H1 (cell line): ENCODE measurements around the gene LEMD1. TPM values are rescaled to one million over a fixed set of nuclear protein-coding genes. Genes with fewer than 3 reads are reported as not detected.
A peak's percentile ranks its signal among the peaks of the same experiment; 100 is the strongest.

ENCODE experiments used
- ASH2L ChIP-seq: fragments of 200-600, 300-600 bp; sonication (generic); IDR thresholded peaks from one replicate; pipeline ENCODE4 v1.7.1; 2017; ENCODE audit warnings: low read length
- CEBPB ChIP-seq: IDR thresholded peaks from 2 replicates; pipeline ENCODE4 v1.6.1; 2012; ENCODE audit warnings: low read depth, low read length
- CHD2 ChIP-seq: IDR thresholded peaks from 2 replicates; pipeline ENCODE4 v1.6.1; 2012; ENCODE audit warnings: low read length, improper control_type of control experiment
- KDM5A ChIP-seq: fragments of 200-600 bp; IDR thresholded peaks from 2 replicates; pipeline ENCODE4 v1.7.1; 2012; ENCODE audit warnings: mild to moderate bottlenecking, low read length, inconsistent platforms, mixed read lengths
- PHF8 ChIP-seq: fragments of 200-600 bp; sonication (generic); conservative IDR thresholded peaks from 2 replicates; pipeline ENCODE4 v1.7.1; 2012; ENCODE audit warnings: low read depth, mild to moderate bottlenecking, inconsistent platforms, low read length, moderate library complexity
- POLR2A ChIP-seq, 2 experiments: IDR thresholded peaks; 1 replicate in 1 of 2; 2 replicates in 1 of 2; pipeline ENCODE4 v1.6.1; 2011; ENCODE audit warnings: low read depth in 2 of 2, low read length in 2 of 2, mild to moderate bottlenecking in 2 of 2; ENCODE audit errors: control extremely low read depth in 1 of 2
- POLR2AphosphoS5 ChIP-seq: IDR thresholded peaks from 2 replicates; pipeline ENCODE4 v1.6.1; 2011; ENCODE audit warnings: low read depth, low read length
- RAD21 ChIP-seq, 2 experiments: IDR thresholded peaks in 1 of 2; conservative IDR thresholded peaks in 1 of 2; 2 replicates each; pipeline ENCODE4 v1.6.1; 2011; ENCODE audit warnings: low read depth in 2 of 2, low read length in 2 of 2, improper control_type of control experiment in 1 of 2, inconsistent platforms in 1 of 2, mild to moderate bottlenecking in 1 of 2, moderate library complexity in 1 of 2
- RFX5 ChIP-seq: IDR thresholded peaks from 2 replicates; pipeline ENCODE4 v1.6.1; 2011; ENCODE audit warnings: low read depth, low read length, improper control_type of control experiment, borderline replicate concordance
- RXRA ChIP-seq: IDR thresholded peaks from 2 replicates; pipeline ENCODE4 v1.6.1; 2011; ENCODE audit warnings: low read depth, mild to moderate bottlenecking, low read length, moderate library complexity; ENCODE audit not compliant: insufficient read depth
- SAP30 ChIP-seq: fragments of 300-600 bp; sonication (generic); IDR thresholded peaks from 2 replicates; pipeline ENCODE4 v1.7.1; 2012; ENCODE audit warnings: low read length, moderate library complexity, mild to moderate bottlenecking, inconsistent platforms; ENCODE audit not compliant: insufficient read depth, insufficient replicate concordance
- SIRT6 ChIP-seq: IDR thresholded peaks from one replicate; pipeline ENCODE4 v1.7.1; 2012; ENCODE audit warnings: low read length, inconsistent platforms
- SP2 ChIP-seq: IDR thresholded peaks from 2 replicates; pipeline ENCODE4 v1.6.1; 2012; ENCODE audit warnings: mild to moderate bottlenecking, low read length, inconsistent platforms
- SP4 ChIP-seq: IDR thresholded peaks from 2 replicates; pipeline ENCODE4 v1.6.1; 2012; ENCODE audit warnings: low read length, inconsistent platforms
- TAF7 ChIP-seq: optimal IDR thresholded peaks from 2 replicates; pipeline ENCODE3; 2011; ENCODE audit warnings: low read depth, mild to moderate bottlenecking, inconsistent platforms, low read length, moderate library complexity, borderline replicate concordance
- TCF12 ChIP-seq: IDR thresholded peaks from 2 replicates; pipeline ENCODE4 v1.6.1; 2011; ENCODE audit warnings: low read depth, mild to moderate bottlenecking, low read length
- YY1 ChIP-seq: IDR thresholded peaks from 2 replicates; pipeline ENCODE4 v1.6.1; 2011; ENCODE audit warnings: low read depth, mild to moderate bottlenecking, low read length
- polyA plus RNA-seq, 7 experiments: library from polyadenylated mRNA; depleted of rRNA in 3 of 7; stranded (reverse) in 5 of 7; unstranded in 2 of 7; fragments of >200 nt in 5 of 7; fragments of 200-250 nt in 2 of 7; gene quantifications; 1 replicate in 5 of 7; 2 replicates in 1 of 7; 4 replicates in 1 of 7; pipeline versions ENCODE4 v1.2.1 to v1.2.3, GENCODE V29; 2011 to 2013; ENCODE audit warnings: missing spikeins in 2 of 7, mixed read lengths in 2 of 7
- total RNA-seq: library from RNA; stranded (reverse); fragmentation: NEBNext Ultra II Directional; extraction: Animal tissue kit (Norgen Biotek cat#: 25700); gene quantifications from 2 replicates; pipeline ENCODE4 v1.2.1, GENCODE V29; 2021
- TF ChIP-seq, protein P1 (sequence below): IDR thresholded peaks from 2 replicates; pipeline ENCODE4 v1.6.1; 2012; ENCODE audit warnings: inconsistent platforms
- TF ChIP-seq, protein P2 (sequence below): IDR thresholded peaks from 2 replicates; pipeline ENCODE4 v1.6.1; 2011; ENCODE audit warnings: low read length, improper control_type of control experiment
- TF ChIP-seq, protein P3 (sequence below): IDR thresholded peaks from 2 replicates; pipeline ENCODE4 v1.6.1; 2011; ENCODE audit warnings: low read depth, mild to moderate bottlenecking, low read length; ENCODE audit not compliant: insufficient read depth
- TF ChIP-seq, protein P4 (sequence below), 3 experiments: IDR thresholded peaks; 1 replicate in 2 of 3; 2 replicates in 1 of 3; pipeline versions ENCODE4 v1.5.1 to v1.6.1; 2011; ENCODE audit warnings: low read length in 3 of 3, mild to moderate bottlenecking in 3 of 3, inconsistent platforms in 2 of 3, low read depth in 1 of 3, moderate library complexity in 1 of 3; ENCODE audit not compliant: insufficient read depth in 1 of 3; ENCODE audit errors: control extremely low read depth in 1 of 3

LEMD1 gene
- total and polyA plus RNA-seq, 2 of the 8 experiments (the other 6 are each of a cell fraction or from before 2014, with no cell fraction given): 10.0 to 10.5 TPM

DNA sequence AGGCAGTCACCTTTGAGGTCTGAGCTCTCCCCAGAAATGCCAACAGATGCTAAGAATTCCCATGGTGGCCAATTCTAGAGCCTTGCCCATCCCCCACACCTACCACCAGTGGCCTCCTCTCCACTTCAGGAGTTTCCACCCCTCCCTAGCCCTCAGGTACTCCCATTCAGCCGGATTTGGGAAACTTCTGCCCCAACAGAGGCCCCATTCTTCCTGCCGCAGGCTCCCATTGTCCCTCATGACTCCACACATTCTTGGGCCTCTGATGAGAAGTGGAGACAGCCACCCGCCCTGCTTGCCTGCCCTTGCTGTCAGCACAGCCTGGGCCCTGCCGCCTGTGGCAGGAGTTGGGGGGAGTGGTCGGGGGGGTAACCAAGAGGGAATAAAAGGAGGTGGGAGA, 29.3 kb upstream of the LEMD1 start (continued):
- TF ChIP-seq, protein P1, sequence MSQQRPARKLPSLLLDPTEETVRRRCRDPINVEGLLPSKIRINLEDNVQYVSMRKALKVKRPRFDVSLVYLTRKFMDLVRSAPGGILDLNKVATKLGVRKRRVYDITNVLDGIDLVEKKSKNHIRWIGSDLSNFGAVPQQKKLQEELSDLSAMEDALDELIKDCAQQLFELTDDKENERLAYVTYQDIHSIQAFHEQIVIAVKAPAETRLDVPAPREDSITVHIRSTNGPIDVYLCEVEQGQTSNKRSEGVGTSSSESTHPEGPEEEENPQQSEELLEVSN: no peak
- TF ChIP-seq TAF7: peak; percentile 24
- no peak for TF ChIP-seq SIRT6
- TF ChIP-seq YY1: peak; percentile 65; the same call in 1 of the 2 replicates
- TF ChIP-seq, protein P2, sequence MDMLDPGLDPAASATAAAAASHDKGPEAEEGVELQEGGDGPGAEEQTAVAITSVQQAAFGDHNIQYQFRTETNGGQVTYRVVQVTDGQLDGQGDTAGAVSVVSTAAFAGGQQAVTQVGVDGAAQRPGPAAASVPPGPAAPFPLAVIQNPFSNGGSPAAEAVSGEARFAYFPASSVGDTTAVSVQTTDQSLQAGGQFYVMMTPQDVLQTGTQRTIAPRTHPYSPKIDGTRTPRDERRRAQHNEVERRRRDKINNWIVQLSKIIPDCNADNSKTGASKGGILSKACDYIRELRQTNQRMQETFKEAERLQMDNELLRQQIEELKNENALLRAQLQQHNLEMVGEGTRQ: no peak
- no peak for TF ChIP-seq RXRA
- TF ChIP-seq PHF8: no peak
- TF ChIP-seq RAD21 (IDR thresholded peaks at IDR 0.05 in 1 of 2, conservative IDR thresholded peaks at IDR 0.05 in 1 of 2; ENCODE audit: low read depth in 2 of 2, low read length in 2 of 2): no peak
- 0 out of 2 replicates have a peak, but pooled peaks have one; percentile 14 for TF ChIP-seq POLR2AphosphoS5
- no peak for TF ChIP-seq KDM5A
- TF ChIP-seq SP4: no peak
- TF ChIP-seq TCF12: no peak
- no peak for TF ChIP-seq SP2
- TF ChIP-seq RFX5: no peak
- TF ChIP-seq, protein P3, sequence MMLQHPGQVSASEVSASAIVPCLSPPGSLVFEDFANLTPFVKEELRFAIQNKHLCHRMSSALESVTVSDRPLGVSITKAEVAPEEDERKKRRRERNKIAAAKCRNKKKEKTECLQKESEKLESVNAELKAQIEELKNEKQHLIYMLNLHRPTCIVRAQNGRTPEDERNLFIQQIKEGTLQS: no peak
- TF ChIP-seq, protein P4, sequence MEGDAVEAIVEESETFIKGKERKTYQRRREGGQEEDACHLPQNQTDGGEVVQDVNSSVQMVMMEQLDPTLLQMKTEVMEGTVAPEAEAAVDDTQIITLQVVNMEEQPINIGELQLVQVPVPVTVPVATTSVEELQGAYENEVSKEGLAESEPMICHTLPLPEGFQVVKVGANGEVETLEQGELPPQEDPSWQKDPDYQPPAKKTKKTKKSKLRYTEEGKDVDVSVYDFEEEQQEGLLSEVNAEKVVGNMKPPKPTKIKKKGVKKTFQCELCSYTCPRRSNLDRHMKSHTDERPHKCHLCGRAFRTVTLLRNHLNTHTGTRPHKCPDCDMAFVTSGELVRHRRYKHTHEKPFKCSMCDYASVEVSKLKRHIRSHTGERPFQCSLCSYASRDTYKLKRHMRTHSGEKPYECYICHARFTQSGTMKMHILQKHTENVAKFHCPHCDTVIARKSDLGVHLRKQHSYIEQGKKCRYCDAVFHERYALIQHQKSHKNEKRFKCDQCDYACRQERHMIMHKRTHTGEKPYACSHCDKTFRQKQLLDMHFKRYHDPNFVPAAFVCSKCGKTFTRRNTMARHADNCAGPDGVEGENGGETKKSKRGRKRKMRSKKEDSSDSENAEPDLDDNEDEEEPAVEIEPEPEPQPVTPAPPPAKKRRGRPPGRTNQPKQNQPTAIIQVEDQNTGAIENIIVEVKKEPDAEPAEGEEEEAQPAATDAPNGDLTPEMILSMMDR (IDR thresholded peaks at IDR 0.05; ENCODE audit: control extremely low read depth in 1 of 3, insufficient read depth in 1 of 3, low read depth in 1 of 3, low read length in 3 of 3): no peak
- TF ChIP-seq POLR2A (IDR thresholded peaks at IDR 0.05; ENCODE audit: control extremely low read depth in 1 of 2, low read depth in 2 of 2, low read length in 2 of 2): no peak
- no peak for TF ChIP-seq SAP30
- TF ChIP-seq CHD2: no peak
- no peak for TF ChIP-seq CEBPB
- peak; percentile 74 for TF ChIP-seq ASH2L
